Fibroblast of pulmonary artery (primary cell): Measurements from ENCODE around the gene AKAP14.

Experiments
- DNase-seq: peaks from one replicate; pipeline ENCODE4 v3.0.0-alpha.2; 2010; ENCODE audit warnings: low read depth
- H3K4me3 ChIP-seq: replicated peaks from 2 replicates; pipeline ENCODE4 v1.5.1; 2011; ENCODE audit warnings: low read depth, mild to moderate bottlenecking, control low read depth, low read length, moderate library complexity
- CTCF ChIP-seq: IDR thresholded peaks from 2 replicates; pipeline ENCODE4 v1.5.1; 2011; ENCODE audit warnings: mild to moderate bottlenecking, control low read depth, low read length, inconsistent platforms; ENCODE audit errors: missing control alignments

AKAP14 gene

GRCh38 chrX:119941336-119941735 is 45.6 kb downstream of the AKAP14 start:
- DNase-seq = no peak
- TF ChIP-seq CTCF = no peak
- no peak overlapping the region for H3K4me3 ChIP-seq

DNA sequence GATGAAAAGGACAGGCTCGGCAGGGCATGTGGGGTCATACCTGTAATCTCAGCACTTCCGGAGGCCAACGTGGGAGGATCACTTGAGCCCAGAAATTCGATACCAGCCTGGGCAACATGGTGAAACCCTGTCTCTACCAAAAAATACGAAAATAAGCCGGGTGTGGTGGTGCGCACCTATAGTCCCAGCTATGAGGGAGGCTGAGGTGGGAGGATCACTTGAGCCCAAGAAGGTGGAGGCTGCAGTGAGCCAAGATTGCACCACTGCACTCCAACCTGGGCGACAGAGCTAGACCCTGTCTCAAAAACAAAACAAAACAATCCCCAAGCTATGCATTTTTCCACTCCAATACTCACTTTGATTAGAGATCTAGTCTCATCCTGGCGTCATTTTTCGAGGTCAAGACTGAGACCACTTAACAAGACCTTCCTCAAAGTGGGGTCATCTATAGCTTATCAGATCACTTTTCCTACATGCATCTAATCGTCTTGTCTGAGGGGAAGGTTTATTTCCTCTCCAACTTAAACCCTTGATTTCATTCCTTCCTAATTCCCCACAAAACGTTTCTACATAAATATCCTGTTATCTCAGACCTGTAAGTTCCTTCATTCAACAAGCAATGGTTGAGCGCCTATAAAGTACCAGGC is 46.6 kb downstream of the AKAP14 start:
- peak overlapping the region; percentile 74 for H3K4me3 ChIP-seq
- DNase-seq = no peak
- no peak for TF ChIP-seq CTCF

GRCh38 chrX:119942831-119943184 is 47.1 kb downstream of the AKAP14 start:
- no peak for DNase-seq
- TF ChIP-seq CTCF = no peak
- H3K4me3 ChIP-seq = peak overlapping the region; percentile 74

- H3K4me3 ChIP-seq = peak within 1 kb of the TSS; percentile 74
- TF ChIP-seq CTCF = no peak
- DNase-seq = peak; percentile 96
These were observed 47.7 kb downstream of the AKAP14 start, which contains the start of gene NKAP for GRCh38 chrX:119943185-119943988. Gene NKAP (minus strand): TSS chrX:119943751. CDS start chrX:119943605, 146 bp downstream.

DNA sequence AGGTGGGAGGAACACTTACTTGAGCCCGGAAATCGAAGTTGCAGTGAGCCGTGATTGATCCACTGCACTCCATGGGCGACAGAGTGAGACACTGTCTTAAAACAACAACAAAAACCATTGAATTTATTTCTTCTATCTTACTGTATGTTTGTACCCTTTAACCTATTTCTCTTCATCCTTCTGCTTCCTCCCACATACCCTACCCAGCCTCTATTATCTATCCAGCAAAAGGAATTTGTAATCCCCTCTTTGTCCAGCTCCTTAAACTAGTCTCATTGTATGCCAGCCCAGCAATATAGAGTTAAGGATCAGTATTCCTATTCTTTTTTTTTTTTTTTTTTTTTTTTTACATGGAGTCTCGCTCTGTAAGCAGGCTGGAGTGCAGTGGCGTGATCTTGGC is 49.8 kb downstream of the AKAP14 start:
- TF ChIP-seq CTCF = no peak
- no peak for DNase-seq
- no peak overlapping the region for H3K4me3 ChIP-seq

DNA sequence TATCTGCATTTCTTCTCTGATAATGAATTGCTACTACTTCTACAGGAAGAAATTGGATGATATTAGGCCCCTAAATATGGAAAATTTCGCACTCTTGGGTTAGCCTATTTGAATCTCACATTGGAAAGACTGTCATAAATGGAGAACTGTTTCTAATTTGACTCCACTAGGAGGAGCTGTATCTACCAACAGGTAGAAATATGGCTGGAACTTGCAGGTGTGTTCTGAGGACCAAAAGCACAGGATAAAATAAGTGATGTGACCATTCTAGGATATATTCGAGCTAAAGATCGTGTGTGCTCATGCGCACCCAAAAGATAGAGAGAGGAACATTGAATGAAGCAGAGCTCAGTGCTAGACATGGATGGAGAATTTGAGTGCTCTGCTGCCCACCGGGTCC is 52.7 kb downstream of the AKAP14 start:
- TF ChIP-seq CTCF = peak; percentile 13
- DNase-seq = no peak
- no peak overlapping the region for H3K4me3 ChIP-seq
